CD4-positive, alpha-beta T cell treated with Interferon alpha-2 for 1 hour (primary cell): ENCODE results near the gene INTS7.
"Not testable (repeated sequence)": the region's sequence is repeated elsewhere in the genome, so short reads cannot be mapped to it uniquely, and the experiment has no call there.

Source experiments
- DNase-seq, 2 donors: peaks; one replicate each; pipeline ENCODE4 v3.0.0-alpha.2; 2020 to 2022

INTS7 gene

GRCh38 chr1:211973541-211973940, 61.8 kb downstream of the INTS7 start:
- DNase-seq = no peak

DNA sequence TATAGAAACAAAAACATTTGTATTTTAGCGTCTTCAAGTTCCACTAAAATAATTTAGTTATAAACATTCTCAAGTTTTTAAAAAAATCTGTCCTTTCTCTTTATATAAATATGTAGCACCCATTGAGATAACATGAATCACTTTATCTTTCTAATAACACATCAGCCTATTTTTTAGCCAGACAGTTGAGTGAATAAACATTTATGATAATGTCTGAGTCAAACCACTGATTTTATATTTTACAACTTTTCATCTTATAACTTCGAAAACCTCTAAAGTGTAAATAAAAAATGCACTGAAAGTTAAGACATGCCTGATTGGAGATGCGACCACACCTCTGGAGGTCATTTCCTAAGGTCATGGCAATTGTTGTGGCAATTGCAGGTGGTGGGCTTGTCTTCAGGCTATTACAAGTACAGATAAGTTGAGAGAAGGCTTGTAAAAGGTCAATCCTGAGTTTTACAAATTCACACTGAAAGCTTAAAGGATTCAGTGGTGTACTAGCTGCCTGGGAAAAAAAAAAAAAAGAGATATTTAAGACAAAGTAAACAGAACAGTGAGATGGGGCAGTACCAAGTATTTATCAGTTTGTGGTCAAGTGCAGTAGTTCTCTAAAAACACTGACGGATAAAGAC, 67.0 kb downstream of the INTS7 start:
- DNase-seq = no peak

- DNase-seq = no peak
These were observed 67.7 kb downstream of the INTS7 start for GRCh38 chr1:211967704-211968103.

DNA sequence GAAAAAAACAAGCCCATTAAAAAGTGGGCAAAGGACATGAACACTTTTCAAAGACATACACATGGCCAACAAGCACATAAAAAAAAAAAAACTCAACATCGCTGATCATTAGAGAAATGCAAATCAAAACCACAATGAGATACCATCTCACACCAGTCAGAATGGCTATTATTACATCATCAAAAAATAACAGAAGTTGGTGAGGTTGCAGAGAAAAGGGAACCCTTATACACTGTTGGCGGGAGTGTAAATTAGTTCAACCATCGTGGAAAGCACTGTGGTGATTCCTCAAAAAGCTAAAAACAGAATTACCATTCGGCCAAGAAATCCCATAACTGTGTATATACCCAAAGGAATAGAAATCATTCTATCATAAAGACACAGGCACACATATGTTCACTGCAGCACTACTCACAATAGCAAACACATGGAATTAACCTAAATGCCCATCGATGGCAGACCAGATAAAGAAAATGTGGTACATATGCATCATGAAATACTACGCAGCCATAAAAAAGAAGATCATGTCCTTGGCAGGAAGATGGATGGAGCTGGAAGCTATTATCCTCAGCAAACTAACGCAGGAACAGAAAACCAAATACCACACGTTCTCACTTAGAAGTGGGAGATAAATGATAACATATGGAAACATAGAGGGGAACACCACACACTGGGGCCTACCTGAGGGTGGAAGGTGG, 70.1 kb downstream of the INTS7 start:
- no peak for DNase-seq

GRCh38 chr1:211959680-211960079, 75.7 kb downstream of the INTS7 start:
- DNase-seq = no peak

GRCh38 chr1:211959221-211959620, 76.1 kb downstream of the INTS7 start:
- no peak for DNase-seq

GRCh38 chr1:211954028-211954427, 81.3 kb downstream of the INTS7 start:
- not testable (repeated sequence) for DNase-seq

- not testable (repeated sequence) for DNase-seq
These were observed 81.8 kb downstream of the INTS7 start for GRCh38 chr1:211953543-211953942.

DNA sequence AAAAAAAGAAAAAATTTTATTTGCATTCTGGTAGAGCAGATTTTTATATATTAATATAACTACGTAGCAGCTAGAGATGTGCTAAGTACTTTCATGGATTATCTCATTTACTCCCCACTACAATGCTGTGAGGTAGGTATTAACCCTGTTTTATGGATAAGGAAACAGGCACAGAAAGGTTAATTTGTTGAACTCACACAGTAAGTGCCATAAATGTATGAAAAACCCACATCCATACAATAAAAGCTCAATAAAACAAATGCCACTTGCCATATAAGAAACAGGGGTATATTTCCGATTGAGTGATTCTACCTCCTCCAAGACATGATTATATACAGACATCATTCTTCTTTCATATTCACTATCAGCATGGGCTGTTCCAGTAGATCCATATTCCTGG, 83.1 kb downstream of the INTS7 start:
- DNase-seq = no peak

DNA sequence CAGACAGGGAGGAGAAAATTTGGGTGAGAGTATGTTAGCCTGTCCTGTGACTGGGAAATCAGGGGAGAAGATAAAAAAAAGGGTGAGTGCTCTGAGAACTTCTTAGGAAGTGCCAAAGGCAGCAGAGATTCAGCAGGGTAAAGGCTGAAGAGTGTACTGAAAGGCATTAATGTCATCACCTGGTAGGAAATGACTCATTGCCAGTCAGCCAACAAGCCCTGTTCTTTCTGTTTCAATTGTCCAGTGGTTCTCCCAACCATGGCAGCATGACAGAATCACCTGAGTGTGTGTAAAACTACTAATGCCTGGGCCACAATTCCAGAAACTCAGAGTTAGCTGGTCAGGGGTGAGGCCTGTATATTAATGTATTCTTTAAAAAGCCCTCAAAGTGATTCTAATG, 83.5 kb downstream of the INTS7 start:
- no peak for DNase-seq

DNA sequence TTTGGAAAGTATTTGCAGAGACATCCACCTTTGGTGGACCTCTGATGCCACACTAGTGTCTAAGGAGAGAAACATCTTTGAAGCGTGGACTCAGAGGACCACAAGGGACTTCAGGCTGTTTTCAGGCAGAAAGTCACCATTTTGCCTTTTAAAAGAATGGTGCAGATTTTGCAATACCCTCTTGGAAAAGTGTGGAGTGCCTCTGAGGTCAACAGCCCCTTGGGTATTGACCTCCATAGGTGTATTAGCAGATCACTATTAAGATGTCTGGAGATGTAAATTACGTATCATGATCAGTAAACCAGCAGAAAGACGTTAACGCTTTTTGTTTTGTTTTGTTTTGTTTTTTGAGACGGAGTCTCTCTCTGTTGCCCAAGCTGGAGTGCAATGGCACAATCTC, 87.0 kb downstream of the INTS7 start:
- DNase-seq = no peak

DNA sequence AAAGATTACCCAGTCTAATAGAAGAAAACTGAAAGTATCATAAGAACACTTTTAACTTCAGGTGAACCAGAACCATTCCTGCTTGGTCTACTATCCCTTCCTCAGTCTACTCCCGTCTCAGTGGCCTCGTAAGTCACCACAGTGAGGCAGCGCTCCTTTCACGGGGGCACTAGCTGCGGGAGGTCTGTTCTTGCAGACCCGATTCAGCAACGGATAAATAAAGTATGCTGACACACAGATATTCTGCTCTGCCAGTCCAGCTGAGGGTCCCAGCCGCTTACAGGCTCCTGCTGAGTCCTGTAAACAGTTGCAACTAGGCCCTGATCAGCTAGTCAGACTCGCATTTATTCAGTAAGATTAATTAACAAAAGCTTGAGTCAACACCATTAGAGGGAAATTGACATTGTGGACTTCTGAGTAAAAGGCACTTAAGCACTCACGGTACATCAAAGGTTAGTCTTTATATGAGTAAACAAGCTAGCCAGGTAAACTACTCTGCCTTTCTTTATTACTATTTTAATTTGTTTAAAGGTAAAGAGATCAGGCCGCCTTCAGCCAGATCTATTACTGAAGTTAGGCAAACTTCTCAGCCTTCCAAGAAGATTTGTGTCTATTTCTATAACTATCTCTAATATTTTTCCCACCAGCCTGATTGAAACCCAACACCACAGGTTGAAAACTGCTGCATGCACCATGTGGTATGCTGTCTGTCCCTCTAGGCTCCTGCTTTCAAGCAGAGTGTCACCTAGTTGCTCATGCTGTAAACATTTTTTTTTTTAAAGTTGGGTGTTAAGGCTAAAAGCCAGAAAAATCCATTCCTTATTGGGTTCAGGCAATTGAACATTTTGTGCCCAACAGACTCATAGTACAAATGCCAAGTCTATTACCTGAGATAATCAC, 87.7 kb downstream of the INTS7 start:
- no peak for DNase-seq

DNA sequence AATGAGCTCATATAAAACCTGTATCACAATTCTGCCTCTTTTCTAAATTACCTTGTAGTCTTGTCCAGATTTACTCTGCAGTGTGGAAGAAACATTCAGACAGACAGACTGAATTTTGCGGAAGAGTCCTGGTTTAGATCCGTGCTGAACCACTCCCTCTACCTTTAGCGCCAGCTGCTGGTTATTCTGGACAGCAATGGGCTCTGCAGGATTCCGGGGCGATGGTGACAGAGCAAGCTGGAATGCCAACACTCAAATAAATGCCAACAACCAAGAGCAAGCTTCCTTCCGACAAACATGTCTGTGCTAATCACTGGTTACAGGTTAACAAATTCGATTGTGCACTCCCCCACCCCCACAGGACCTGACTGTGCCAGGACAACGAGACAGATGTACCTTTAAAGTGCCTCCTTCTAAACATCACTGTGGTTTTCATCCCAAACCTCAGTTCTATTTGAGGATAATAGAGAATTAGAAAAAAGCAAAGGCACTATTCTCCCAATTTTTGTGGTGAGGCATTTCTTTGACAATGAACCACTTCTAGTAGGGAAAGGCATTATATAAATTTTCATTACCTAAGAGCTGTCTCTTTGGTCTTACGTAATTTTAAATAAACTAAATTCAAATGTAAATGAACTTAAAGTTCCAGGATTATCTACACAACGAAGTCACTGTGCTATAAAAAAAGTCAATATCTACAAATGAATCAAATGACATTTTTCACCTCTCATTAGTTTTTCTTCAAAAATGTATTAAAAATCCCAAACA, 90.4 kb downstream of the INTS7 start:
- DNase-seq = no peak

DNA sequence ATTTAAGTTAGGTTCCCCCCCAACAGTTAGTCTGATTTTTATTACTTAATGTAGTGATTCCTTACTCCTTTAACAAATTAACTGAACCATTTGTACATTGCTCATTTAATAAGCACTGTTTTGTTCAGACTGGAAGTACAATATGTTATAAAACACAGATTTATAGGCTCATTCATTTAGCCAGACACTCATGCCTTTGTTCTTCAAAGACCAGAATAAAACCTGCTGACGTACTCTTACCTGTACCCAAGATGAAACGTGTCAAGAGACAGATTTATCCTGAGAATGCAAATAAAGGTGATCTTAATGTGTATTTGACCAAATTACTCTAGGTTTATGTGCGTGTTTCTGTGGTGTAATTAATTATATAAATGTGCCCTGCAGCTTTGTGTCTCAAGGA, 92.8 kb downstream of the INTS7 start:
- DNase-seq = no peak

DNA sequence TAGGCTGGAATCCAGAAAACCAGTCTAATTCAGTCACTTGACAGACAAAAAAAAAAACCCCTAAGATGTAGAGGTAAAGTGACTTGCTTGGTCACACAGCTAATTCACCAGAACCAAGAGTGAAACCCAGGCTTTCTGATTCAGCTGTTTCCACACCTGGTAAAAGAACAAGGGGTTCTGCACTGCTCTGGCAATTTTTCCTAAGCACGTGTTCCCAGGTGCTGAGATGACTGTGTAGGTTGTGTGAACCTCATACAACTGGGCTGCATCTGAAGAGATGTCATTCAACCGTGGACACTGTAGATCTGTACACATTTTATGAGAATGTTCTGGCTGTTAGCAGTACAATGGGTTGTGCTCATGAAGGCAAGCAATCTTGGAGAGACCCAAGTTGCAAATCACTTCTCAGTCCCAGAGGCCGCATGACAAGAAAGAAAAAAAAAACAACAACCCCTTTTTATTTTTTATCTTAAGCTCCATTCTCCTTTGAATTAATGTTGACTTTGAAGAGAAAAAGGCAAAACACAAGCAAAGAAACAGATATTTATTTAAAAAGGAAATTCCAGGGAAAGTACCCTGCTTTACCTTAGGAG, 95.4 kb downstream of the INTS7 start:
- DNase-seq = peak in 1 of 2 donors; percentile 10

DNA sequence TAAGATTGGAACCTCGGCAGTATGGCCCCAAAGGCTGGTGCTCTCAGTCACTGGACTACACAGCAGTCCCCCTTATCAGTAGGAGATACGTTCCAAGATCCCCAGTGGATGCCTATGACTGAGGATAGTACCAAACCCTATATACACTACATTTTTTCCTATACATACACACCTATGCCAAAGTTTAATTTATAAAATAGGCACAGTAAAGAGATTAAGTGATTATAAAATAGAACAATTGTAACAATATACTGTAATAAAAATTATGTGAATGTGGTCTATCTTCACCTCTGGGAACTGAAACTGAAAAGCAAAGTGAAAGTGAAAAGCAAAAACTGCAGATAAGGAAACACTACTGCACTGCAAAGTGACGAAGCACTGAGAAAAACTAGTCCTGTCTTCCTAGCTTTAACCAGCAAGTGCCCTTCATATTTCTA, 96.8 kb downstream of the INTS7 start:
- peak in 1 of 2 donors; percentile 50 for DNase-seq

- DNase-seq = not testable (repeated sequence)
These were observed 97.9 kb downstream of the INTS7 start for GRCh38 chr1:211937422-211937821.

- peak in 1 of 2 donors; percentile 19 for DNase-seq
These were observed 99.8 kb downstream of the INTS7 start for GRCh38 chr1:211935448-211935970.

DNA sequence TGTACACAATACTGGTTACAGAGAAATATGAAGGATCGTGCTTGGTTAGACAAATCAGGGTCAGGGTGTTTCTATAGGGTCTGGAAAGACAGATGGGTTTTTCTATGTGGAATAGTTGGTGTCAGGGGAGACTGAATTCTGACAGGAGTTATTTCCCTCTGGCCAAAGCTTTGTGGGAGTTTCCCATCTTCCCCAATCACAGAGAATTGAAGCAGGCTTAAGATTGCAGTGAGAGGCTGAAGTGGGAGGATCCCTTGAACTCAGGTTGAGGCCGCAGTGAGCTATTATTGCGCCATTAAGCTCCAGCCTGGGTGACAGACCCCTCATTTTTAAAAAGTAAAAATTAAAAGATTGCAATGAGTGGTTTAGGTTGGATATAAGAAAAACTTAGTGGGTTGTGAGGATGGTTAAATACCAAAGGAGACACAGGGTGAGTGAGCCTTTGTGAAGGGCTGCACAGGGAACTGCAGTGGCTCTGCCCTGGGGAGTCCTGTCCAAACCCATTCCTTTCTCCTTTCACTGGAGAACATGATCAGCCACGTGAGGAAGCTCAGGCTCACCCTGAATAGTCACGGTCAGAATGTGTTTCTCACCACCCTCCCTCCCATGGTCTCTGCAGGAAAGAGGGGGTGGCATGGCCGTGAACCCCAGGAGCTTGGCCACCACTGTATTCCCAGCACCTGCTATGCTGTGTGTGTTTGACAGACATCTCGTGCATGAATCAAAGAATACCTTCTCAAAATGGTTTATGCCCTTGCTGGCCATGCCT, 101.2 kb downstream of the INTS7 start:
- no peak for DNase-seq

DNA sequence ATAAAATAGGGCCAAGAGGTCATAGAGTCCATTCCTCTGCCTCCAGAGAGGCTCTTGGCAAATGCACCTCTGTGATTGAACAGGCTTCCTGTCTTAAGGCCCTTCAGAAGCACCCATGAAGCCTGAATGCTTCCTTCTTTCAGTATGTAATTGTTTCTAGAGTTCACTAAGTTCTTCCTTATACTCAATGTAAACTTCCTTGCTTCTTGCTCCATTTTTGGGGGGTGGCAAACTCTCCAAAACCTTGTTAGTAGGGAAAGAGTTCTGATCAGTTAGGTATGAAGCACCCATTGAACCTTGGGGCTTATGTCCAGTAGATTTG, 102.5 kb downstream of the INTS7 start:
- DNase-seq = no peak

DNA sequence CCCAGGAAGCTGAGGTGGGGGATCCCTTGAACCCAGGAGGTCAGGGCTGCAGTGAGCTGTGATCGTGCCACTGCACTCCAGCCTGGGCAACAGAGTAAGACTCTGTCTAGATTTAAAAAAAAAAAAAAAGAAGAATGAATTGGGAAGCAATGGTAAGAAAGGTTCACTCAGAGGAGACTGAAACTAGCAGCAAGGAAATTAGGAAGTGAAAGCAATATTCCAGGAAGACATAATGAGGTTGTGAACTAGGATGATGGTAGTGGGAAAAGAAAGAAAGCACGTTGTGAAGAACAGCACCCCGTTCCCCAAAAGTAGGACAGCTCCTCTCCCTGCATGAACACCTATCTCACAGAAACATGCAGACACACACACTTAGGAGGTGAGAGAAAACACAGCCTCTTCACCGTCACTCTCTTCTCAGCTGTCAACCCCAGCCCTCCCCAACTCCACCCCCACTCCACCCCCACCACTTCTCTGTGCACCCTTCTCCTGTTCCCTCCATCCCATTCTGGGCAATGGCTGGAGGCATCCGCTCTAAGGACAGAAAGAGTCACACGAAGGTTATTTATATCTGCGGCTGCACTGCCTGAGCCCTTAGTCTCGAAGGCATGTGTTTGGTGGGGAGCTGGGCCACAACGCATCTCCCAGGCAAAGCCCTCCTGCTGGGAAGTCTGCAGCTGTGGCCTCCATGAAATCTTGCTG, 103.0 kb downstream of the INTS7 start:
- DNase-seq = no peak
